A549 (cell line): ENCODE measurements around the gene BZW2. TPM values are rescaled to one million over a fixed set of nuclear protein-coding genes. Genes with fewer than 3 reads are reported as not detected.

Source experiments
- ATAC-seq, 2 experiments: fragments of 200-7000 bp in 1 of 2; fragments of >200 bp in 1 of 2; cut with Nextera tagmentation in 1 of 2; cut with Tn5 transposase in 1 of 2; 3 replicates each; pipeline versions ENCODE4 v1.8.0 to v1.9.1; 2018 to 2020; ENCODE audit warnings: mild to moderate bottlenecking in 1 of 2, moderate library complexity in 1 of 2
- CTCF ChIA-PET: fragments of 300-600 bp; sonication (Branson Sonifier 250); formaldehyde crosslinking; extraction: SDS; loops from one replicate; lab custom pipeline; 2021; ENCODE audit warnings: antibody characterized with exemption, inconsistent platforms; lab: Yijun Ruan, JAX
- POLR2A ChIA-PET: fragments of 350-600 bp; formaldehyde crosslinking; extraction: SDS; loops from one replicate; lab custom pipeline; 2021; ENCODE audit warnings: antibody characterized with exemption, inconsistent platforms; lab: Yijun Ruan, JAX
- DNase-seq, 2 experiments: peaks; one replicate each; pipeline versions ENCODE4 v3.0.0 to v3.0.0-alpha.2; 2011 to 2016; ENCODE audit warnings: low read depth in 1 of 2, low spot score in 1 of 2
- FAIRE-seq: peaks from 2 replicates; lab custom pipeline; 2011; peaks lifted over from hg19 to GRCh38; lab: Jason Lieb, UNC
- H3K27ac ChIP-seq, 2 experiments: fragments of >200 bp; sonication (Bioruptor Twin); formaldehyde crosslinking; 3 replicates each; pipeline ENCODE4 v1.5.1; 2016 to 2017
- H3K4me1 ChIP-seq: fragments of >200 bp; sonication (Bioruptor Twin); formaldehyde crosslinking; 3 replicates; pipeline ENCODE4 v1.6.1; 2016
- H3K4me2 ChIP-seq: fragments of >200 bp; sonication (Bioruptor Twin); formaldehyde crosslinking; 3 replicates; pipeline ENCODE4 v1.6.1; 2016
- H3K4me3 ChIP-seq: fragments of >200 bp; sonication (Bioruptor Twin); formaldehyde crosslinking; 3 replicates; pipeline ENCODE4 v1.5.1; 2016
- H3K9me3 ChIP-seq: fragments of >200 bp; sonication (Bioruptor Twin); formaldehyde crosslinking; 3 replicates; pipeline ENCODE4 v1.6.1; 2016
- ATOH8 ChIP-seq: fragments of 250-450 bp; sonication (Bioruptor Pico); IDR thresholded peaks from 2 replicates; pipeline ENCODE4 v1.5.0; 2020; ENCODE audit warnings: low read depth, mild to moderate bottlenecking, moderate library complexity
- CBX2 ChIP-seq: fragments of 200-600 bp; sonication (generic); IDR thresholded peaks from 2 replicates; pipeline ENCODE4 v1.6.1; 2016; ENCODE audit warnings: low read depth, mild to moderate bottlenecking, borderline replicate concordance
- EP300 ChIP-seq, 2 experiments: fragments of >200 bp; sonication (Bioruptor Twin); formaldehyde crosslinking; IDR thresholded peaks; 2 replicates in 1 of 2; 3 replicates in 1 of 2; pipeline ENCODE4 v1.6.1; 2016 to 2017
- FOSL2 ChIP-seq, 2 experiments: fragments of 450-650 bp in 1 of 2; fragments of >200 bp in 1 of 2; sonication (Bioruptor Twin) in 1 of 2; formaldehyde crosslinking; IDR thresholded peaks; 2 replicates each; pipeline versions ENCODE4 v1.5.0 to v1.6.1; 2016 to 2020; ENCODE audit warnings: mild to moderate bottlenecking in 1 of 2, moderate library complexity in 1 of 2
- GATA3 ChIP-seq: IDR thresholded peaks from 2 replicates; pipeline ENCODE4 v1.6.1; 2012; ENCODE audit warnings: borderline replicate concordance
- HDAC2 ChIP-seq: fragments of 200-600 bp; sonication (generic); IDR thresholded peaks from 2 replicates; pipeline ENCODE4 v1.6.1; 2016
- HES2 ChIP-seq: fragments of >200 bp; sonication (Bioruptor Twin); formaldehyde crosslinking; IDR thresholded peaks from 2 replicates; pipeline ENCODE4 v1.6.1; 2016
- HEYL ChIP-seq: fragments of 250-450 bp; sonication (Bioruptor Pico); IDR thresholded peaks from 2 replicates; pipeline ENCODE4 v1.8.0; 2021; ENCODE audit warnings: mild to moderate bottlenecking, moderate library complexity
- HOXA7 ChIP-seq: fragments of 250-450 bp; sonication (Bioruptor Pico); IDR thresholded peaks from 2 replicates; pipeline ENCODE4 v1.5.0; 2020; ENCODE audit warnings: mild to moderate bottlenecking, moderate library complexity
- HOXB5 ChIP-seq: fragments of 250-450 bp; sonication (Bioruptor Pico); IDR thresholded peaks from 2 replicates; pipeline ENCODE4 v1.5.0; 2020; ENCODE audit warnings: mild to moderate bottlenecking, moderate library complexity
- MAFK ChIP-seq: fragments of 450-650 bp; IDR thresholded peaks from 2 replicates; pipeline ENCODE4 v1.6.1; 2014; ENCODE audit not compliant: partially characterized antibody
- MAX ChIP-seq: IDR thresholded peaks from 2 replicates; pipeline ENCODE4 v1.6.1; 2012
- MAZ ChIP-seq: fragments of 150-350 bp; IDR thresholded peaks from 2 replicates; pipeline ENCODE4 v1.6.1; 2014; ENCODE audit warnings: antibody characterized with exemption, low read depth, low read length, borderline replicate concordance
- MYC ChIP-seq: IDR thresholded peaks from 2 replicates; pipeline ENCODE4 v1.6.1; 2012; ENCODE audit warnings: mild to moderate bottlenecking, inconsistent platforms, low read length, improper control_type of control experiment, borderline replicate concordance
- NFE2L2 ChIP-seq: fragments of 150-350 bp; conservative IDR thresholded peaks from 2 replicates; pipeline ENCODE4 v1.6.1; 2014; ENCODE audit warnings: low read length
- NPAS2 ChIP-seq: fragments of 250-450 bp; sonication (Bioruptor Pico); IDR thresholded peaks from 2 replicates; pipeline ENCODE4 v1.8.0; 2022; ENCODE audit warnings: mild to moderate bottlenecking, moderate library complexity, borderline replicate concordance
- NR3C1 ChIP-seq: fragments of >200 bp; sonication (Bioruptor Twin); formaldehyde crosslinking; IDR thresholded peaks from 3 replicates; pipeline ENCODE4 v1.6.1; 2017
- POLR2AphosphoS2 ChIP-seq: conservative IDR thresholded peaks from 2 replicates; pipeline ENCODE4 v1.6.1; 2012; ENCODE audit warnings: low read length, improper control_type of control experiment, inconsistent platforms
- RAD21 ChIP-seq, 2 experiments: fragments of >200 bp in 1 of 2; sonication (Bioruptor Twin) in 1 of 2; formaldehyde crosslinking in 1 of 2; IDR thresholded peaks in 1 of 2; conservative IDR thresholded peaks in 1 of 2; 2 replicates in 1 of 2; 3 replicates in 1 of 2; pipeline ENCODE4 v1.6.1; 2012 to 2018; ENCODE audit warnings: inconsistent platforms in 1 of 2
- RCOR1 ChIP-seq: fragments of 150-350 bp; IDR thresholded peaks from 2 replicates; pipeline ENCODE4 v1.6.1; 2014; ENCODE audit warnings: antibody characterized with exemption, low read length, low read depth
- REST ChIP-seq: fragments of 200-600 bp; sonication (generic); IDR thresholded peaks from 2 replicates; pipeline ENCODE4 v1.6.1; 2016; ENCODE audit warnings: antibody characterized with exemption, mild to moderate bottlenecking, moderate library complexity
- RFX5 ChIP-seq: fragments of 450-650 bp; IDR thresholded peaks from 2 replicates; pipeline ENCODE4 v1.7.1; 2014; ENCODE audit warnings: antibody characterized with exemption, mild to moderate bottlenecking, moderate library complexity
- RNF2 ChIP-seq: fragments of 200-600 bp; sonication (generic); IDR thresholded peaks from 2 replicates; pipeline ENCODE4 v1.6.1; 2016; ENCODE audit warnings: low read depth, mild to moderate bottlenecking, antibody characterized with exemption, moderate library complexity, borderline replicate concordance
- SMC3 ChIP-seq: fragments of >200 bp; sonication (Bioruptor Twin); formaldehyde crosslinking; IDR thresholded peaks from 3 replicates; pipeline ENCODE4 v1.6.1; 2018; ENCODE audit warnings: inconsistent platforms
- TP53 ChIP-seq: fragments of 250-450 bp; sonication (Bioruptor Pico); IDR thresholded peaks from 2 replicates; pipeline ENCODE4 v1.5.0; 2021; ENCODE audit warnings: mild to moderate bottlenecking, moderate library complexity
- ZC3H11A ChIP-seq: fragments of 450-650 bp; IDR thresholded peaks from 2 replicates; pipeline ENCODE4 v1.6.1; 2014; ENCODE audit warnings: antibody characterized with exemption, mild to moderate bottlenecking
- ZFP36 ChIP-seq: fragments of 450-650 bp; IDR thresholded peaks from 2 replicates; pipeline ENCODE4 v1.6.1; 2014; ENCODE audit warnings: borderline replicate concordance; ENCODE audit not compliant: partially characterized antibody
- ZNF302 ChIP-seq: fragments of 250-450 bp; sonication (Bioruptor Pico); IDR thresholded peaks from 2 replicates; pipeline ENCODE4 v1.9.0; 2021; ENCODE audit warnings: inconsistent platforms, mild to moderate bottlenecking, moderate library complexity
- WGBS: methylation state at CpG from one replicate; pipeline ENCODE4 v1.1.6; 2017; ENCODE audit errors: missing lambda C conversion rate; 5-methylcytosine and 5-hydroxymethylcytosine counted together
- polyA plus RNA-seq, 4 experiments: library from polyadenylated mRNA; depleted of rRNA in 3 of 4; stranded (reverse); fragments of >200 nt; fragmentation: RNase III in 1 of 4; extraction: RNeasy Plus Mini Kit Qiagen cat#74134 plus additional on column Dnase treatment in 1 of 4; gene quantifications; 2 replicates in 3 of 4; 3 replicates in 1 of 4; pipeline ENCODE4 v1.2.3, GENCODE V29; 2011 to 2017

The BZW2 gene
- polyA plus RNA-seq, 2 of the 4 experiments (the other 2 are of a cell fraction), result 72.4 to 101 TPM

GRCh38 chr7:16735020-16735419 is 89.0 kb downstream of the BZW2 start (continued):
- TF ChIP-seq NR3C1, result no peak
- TF ChIP-seq HES2, result no peak
- no peak for TF ChIP-seq ZFP36
- TF ChIP-seq MAX, result no peak

- Histone ChIP-seq H3K4me3 (no peak overlapping the region), H3K4me1 (peaks cover 37% of the 10 kb centered on the region), H3K27ac (no peak overlapping the region)
- ATAC-seq, result no peak
- ChIA-PET POLR2A (no interaction called here), CTCF (interaction anchor here (1.0 to 2.4 kb wide), 2 partner anchors 9 to 43 kb away, joined by 3 to 8 read pairs; no protein-coding TSS in a partner anchor)
- no peak for TF ChIP-seq HOXB5 (CRISPR knock-in tag)
- no peak for TF ChIP-seq HDAC2
- no peak for TF ChIP-seq RCOR1
- TF ChIP-seq RNF2, result no peak
- no peak for TF ChIP-seq ATOH8
- no peak for TF ChIP-seq ZC3H11A
- no peak for TF ChIP-seq FOSL2 (IDR thresholded peaks at IDR 0.05)
- no peak for TF ChIP-seq FOSL2 (CRISPR knock-in tag; IDR thresholded peaks at IDR 0.05)
- TF ChIP-seq RFX5, result no peak
- TF ChIP-seq NFE2L2, result no peak
- TF ChIP-seq ZNF302, result no peak
- TF ChIP-seq CBX2, result no peak
- no peak for TF ChIP-seq NPAS2 (CRISPR knock-in tag)
- no peak for TF ChIP-seq EP300 (IDR thresholded peaks at IDR 0.05)
- TF ChIP-seq POLR2AphosphoS2, result no peak
- TF ChIP-seq HOXA7 (CRISPR knock-in tag), result no peak
- TF ChIP-seq TP53 (CRISPR knock-in tag), result no peak
- TF ChIP-seq GATA3, result no peak
- TF ChIP-seq MAX, result no peak
- no peak for TF ChIP-seq MAFK
- TF ChIP-seq, all 56 proteins: peak for 0
- DNase-seq (no peak), FAIRE-seq (no peak)
- no peak overlapping the region for H3K4me2 ChIP-seq
- no peaks in the 10 kb centered on the region for H3K9me3 ChIP-seq
- WGBS, result 94% methylated on average over 5 of the region's 5 CpGs
These were observed 92.2 kb downstream of the BZW2 start for GRCh38 chr7:16738011-16738688.

- ATAC-seq, result peak; percentile 97 to 99
- peak overlapping the region; percentile 70 to 71 for H3K27ac ChIP-seq
- no peak for TF ChIP-seq MAZ
- no peak for TF ChIP-seq NPAS2 (CRISPR knock-in tag)
- no peak for TF ChIP-seq MYC
- no peak for TF ChIP-seq POLR2AphosphoS2
- TF ChIP-seq EP300 (IDR thresholded peaks at IDR 0.05), result peak in 1 of 2 experiments; percentile 29; a peak in 2 of 5 replicates
- no peak for TF ChIP-seq HEYL (CRISPR knock-in tag)
- TF ChIP-seq REST, result no peak
- TF ChIP-seq FOSL2 (IDR thresholded peaks at IDR 0.05), result peak; percentile 55
- TF ChIP-seq FOSL2 (CRISPR knock-in tag; IDR thresholded peaks at IDR 0.05), result peak; percentile 59
- 0 out of 3 replicates have a peak, but pooled peaks have one; percentile 12 for TF ChIP-seq SMC3
- TF ChIP-seq MAFK, result peak; percentile 68
- TF ChIP-seq GATA3, result 0 out of 2 replicates have a peak, but pooled peaks have one; percentile 16
- no peak for TF ChIP-seq NR3C1
- TF ChIP-seq RAD21 (conservative IDR thresholded peaks at IDR 0.05 in 1 of 2, IDR thresholded peaks at IDR 0.05 in 1 of 2), result no peak
- no peak for TF ChIP-seq CBX2
These were observed 94.1 kb downstream of the BZW2 start for GRCh38 chr7:16739863-16740622.

More at GRCh38 chr7:16739863-16740622, 94.1 kb downstream of the BZW2 start:
- 21% methylated on average over 6 of the region's 6 CpGs for WGBS
- no peaks in the 10 kb centered on the region for H3K9me3 ChIP-seq
- H3K4me1 ChIP-seq, result peaks cover 42% of the 10 kb centered on the region
- peak; percentile 69 to 80 for DNase-seq
- FAIRE-seq, result peak; percentile 36
- CTCF ChIA-PET, result interaction anchor here (1.1 to 2.4 kb wide), 3 partner anchors 10 to 45 kb away, joined by 3 to 8 read pairs (median 4); no protein-coding TSS in a partner anchor
- H3K4me2 ChIP-seq, result peak overlapping the region; percentile 44
- no peak overlapping the region for H3K4me3 ChIP-seq
- POLR2A ChIA-PET, result no interaction called here
